ENCODE data around the gene HOXB6. TPM values are rescaled to one million over a fixed set of nuclear protein-coding genes. Genes with fewer than 3 reads are reported as not detected.

HOXB6 gene
- total RNA-seq, 1 donor from 2014 or later = 1.9 TPM

DNA sequence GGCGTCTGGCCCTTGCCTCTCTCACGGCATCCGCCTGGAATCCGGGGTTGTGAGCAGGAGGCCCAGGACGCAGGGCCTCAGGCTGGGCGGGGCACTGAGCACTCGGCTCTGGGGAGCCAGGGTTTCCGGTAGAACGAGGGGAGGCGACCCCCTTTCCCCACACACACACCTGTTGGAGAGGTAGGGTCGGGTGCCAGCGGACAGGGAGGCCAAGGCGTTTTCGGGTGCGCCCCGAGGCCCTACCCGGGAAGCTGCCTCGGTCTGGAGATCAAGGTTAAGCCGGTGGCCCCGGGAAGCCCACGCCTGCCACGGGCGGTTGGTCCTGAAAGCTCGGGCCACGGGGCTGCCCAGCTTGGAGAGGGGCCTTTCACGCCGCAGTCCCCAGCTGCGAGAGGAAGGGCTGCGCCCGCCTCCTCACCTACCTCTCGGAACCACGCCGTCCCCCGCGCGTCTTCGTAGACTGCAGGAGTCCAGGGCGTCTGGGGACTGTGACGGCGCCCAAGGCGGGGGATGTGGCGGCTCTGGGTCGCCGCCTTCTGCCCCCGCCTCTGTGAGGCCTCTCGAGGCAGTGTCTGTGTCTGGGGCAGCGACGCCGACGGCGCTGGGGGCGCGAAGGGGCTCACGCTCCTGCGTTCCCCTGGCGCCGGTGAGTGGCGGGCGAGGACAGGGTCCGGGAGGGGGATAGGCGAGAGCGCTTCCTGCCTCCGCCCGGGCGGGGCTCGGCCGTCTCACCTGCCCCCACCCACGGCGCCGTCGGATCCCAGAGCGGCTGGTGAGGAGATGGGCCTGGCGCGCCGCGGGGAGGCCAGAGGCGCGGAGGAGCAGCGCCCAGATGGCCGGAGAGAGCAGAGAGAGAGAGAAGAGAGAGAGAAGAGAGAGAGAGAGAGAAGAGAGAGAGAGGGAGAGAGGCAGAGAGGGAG lies 41.7 kb upstream of the HOXB6 start:
- Mint-ChIP-seq H3K4me1 (ENCODE audit: unreplicated experiment) (peaks cover 5% of the 10 kb centered on the region), H3K9me3 (ENCODE audit: unreplicated experiment) (no peaks in the 10 kb centered on the region), H3K4me3 (ENCODE audit: unreplicated experiment) (no peak overlapping the region), H3K36me3 (ENCODE audit: low read depth, unreplicated experiment) (no peaks in the 10 kb centered on the region), H3K27ac (ENCODE audit: unreplicated experiment) (no peak overlapping the region), H3K27me3 (ENCODE audit: unreplicated experiment) (peaks cover 33% of the 10 kb centered on the region)
- TF ChIP-seq, protein P1, sequence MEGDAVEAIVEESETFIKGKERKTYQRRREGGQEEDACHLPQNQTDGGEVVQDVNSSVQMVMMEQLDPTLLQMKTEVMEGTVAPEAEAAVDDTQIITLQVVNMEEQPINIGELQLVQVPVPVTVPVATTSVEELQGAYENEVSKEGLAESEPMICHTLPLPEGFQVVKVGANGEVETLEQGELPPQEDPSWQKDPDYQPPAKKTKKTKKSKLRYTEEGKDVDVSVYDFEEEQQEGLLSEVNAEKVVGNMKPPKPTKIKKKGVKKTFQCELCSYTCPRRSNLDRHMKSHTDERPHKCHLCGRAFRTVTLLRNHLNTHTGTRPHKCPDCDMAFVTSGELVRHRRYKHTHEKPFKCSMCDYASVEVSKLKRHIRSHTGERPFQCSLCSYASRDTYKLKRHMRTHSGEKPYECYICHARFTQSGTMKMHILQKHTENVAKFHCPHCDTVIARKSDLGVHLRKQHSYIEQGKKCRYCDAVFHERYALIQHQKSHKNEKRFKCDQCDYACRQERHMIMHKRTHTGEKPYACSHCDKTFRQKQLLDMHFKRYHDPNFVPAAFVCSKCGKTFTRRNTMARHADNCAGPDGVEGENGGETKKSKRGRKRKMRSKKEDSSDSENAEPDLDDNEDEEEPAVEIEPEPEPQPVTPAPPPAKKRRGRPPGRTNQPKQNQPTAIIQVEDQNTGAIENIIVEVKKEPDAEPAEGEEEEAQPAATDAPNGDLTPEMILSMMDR (IDR thresholded peaks at IDR 0.05; ENCODE audit: unreplicated experiment) = no peak
- DNase-seq (ENCODE audit: low spot score) = no peak

DNA sequence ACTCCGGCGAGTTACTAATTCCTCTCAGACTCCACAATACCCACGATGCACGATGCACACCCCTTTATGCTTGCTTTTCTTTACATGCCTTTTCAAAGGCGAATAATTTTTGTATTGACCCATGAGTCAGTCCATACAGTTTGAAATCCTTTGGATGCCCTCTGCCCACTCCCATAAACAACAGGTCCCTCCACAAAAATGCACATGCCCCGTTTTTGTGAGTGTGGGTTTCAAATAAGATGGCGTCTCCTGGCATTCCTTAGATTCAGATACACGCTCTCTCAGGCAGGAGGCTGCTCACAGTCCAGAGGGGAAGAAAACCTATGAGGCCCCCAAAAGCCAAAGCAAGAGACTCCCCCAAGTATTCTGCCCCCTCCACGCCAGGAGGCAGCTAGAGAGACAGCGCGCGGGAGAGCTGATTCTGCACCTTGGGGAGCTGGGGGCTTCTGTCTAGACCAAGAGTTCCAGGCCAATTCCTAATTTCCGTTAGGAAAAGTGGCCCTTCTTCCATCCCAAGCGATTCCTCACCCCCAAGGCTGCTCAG lies 40.9 kb upstream of the HOXB6 start:
- H3K4me1 Mint-ChIP-seq (ENCODE audit: unreplicated experiment) = peaks cover 5% of the 10 kb centered on the region
- peaks cover 36% of the 10 kb centered on the region for H3K27me3 Mint-ChIP-seq (ENCODE audit: unreplicated experiment)
- H3K9me3 Mint-ChIP-seq (ENCODE audit: unreplicated experiment) = no peaks in the 10 kb centered on the region
- no peak for DNase-seq (ENCODE audit: low spot score)
- peak overlapping the region; percentile 63 for H3K4me3 Mint-ChIP-seq (ENCODE audit: unreplicated experiment)
- no peak overlapping the region for H3K27ac Mint-ChIP-seq (ENCODE audit: unreplicated experiment)
- H3K36me3 Mint-ChIP-seq (ENCODE audit: low read depth, unreplicated experiment) = no peaks in the 10 kb centered on the region
- TF ChIP-seq, protein P1 (IDR thresholded peaks at IDR 0.05; ENCODE audit: unreplicated experiment) = no peak

DNA sequence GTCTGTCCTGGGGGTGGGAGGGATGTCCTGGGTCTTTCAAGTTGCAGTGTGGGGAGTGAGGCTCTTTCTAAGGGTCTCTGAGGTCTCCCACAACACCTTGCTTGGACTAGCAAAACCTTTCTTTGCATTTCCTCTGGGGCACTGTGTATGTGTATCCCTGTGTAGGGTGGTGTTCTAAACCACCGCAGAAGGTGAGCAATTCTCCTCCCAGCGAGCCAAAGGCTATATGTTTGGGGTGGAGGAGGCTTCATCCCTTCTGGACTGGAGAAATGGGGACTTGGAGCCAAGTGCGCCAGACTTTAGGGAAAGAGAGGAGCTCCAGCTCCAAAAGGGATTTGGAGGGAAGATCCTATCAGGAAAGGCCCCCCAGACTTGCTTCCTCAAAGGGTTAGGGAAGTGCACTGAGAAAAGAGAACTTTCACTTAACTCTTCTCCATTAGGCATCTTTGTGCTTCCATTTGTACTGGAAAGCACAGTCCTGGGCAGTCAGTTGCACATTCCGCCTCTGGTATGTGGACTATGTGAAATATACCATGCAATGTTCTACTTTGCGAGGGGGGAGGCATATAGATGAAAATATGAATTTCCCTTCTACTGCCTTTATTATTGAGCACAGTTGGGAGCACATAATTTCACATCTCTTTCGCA lies 40.2 kb upstream of the HOXB6 start:
- H3K27me3 Mint-ChIP-seq (ENCODE audit: unreplicated experiment) = peaks cover 35% of the 10 kb centered on the region
- H3K4me3 Mint-ChIP-seq (ENCODE audit: unreplicated experiment) = no peak overlapping the region
- no peaks in the 10 kb centered on the region for H3K36me3 Mint-ChIP-seq (ENCODE audit: low read depth, unreplicated experiment)
- H3K4me1 Mint-ChIP-seq (ENCODE audit: unreplicated experiment) = peaks cover 5% of the 10 kb centered on the region
- no peaks in the 10 kb centered on the region for H3K9me3 Mint-ChIP-seq (ENCODE audit: unreplicated experiment)
- DNase-seq (ENCODE audit: low spot score) = no peak
- no peak overlapping the region for H3K27ac Mint-ChIP-seq (ENCODE audit: unreplicated experiment)
- TF ChIP-seq, protein P1 (IDR thresholded peaks at IDR 0.05; ENCODE audit: unreplicated experiment) = no peak

DNA sequence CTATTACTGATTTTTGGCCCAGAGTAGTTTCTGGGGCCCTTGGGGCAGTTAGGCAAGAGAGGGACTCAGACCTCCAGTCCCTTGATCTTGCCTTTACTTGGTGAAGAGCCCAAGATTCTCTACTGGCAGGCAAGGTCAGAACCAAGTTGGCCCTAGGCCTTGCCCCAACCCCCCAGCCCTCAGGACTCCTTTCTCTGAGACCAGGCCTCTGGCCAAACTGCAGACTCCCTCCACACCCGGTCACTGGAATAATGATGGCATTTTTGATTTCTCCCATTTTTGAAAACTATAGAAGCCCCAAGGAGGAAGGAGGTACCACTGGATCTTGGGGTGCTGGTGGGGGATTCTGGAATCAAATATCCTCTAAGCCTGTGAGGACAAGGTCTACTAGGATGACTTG lies 39.4 kb upstream of the HOXB6 start:
- Mint-ChIP-seq H3K4me1 (ENCODE audit: unreplicated experiment) (peaks cover 5% of the 10 kb centered on the region), H3K9me3 (ENCODE audit: unreplicated experiment) (no peaks in the 10 kb centered on the region), H3K27me3 (ENCODE audit: unreplicated experiment) (peaks cover 36% of the 10 kb centered on the region), H3K4me3 (ENCODE audit: unreplicated experiment) (no peak overlapping the region), H3K36me3 (ENCODE audit: low read depth, unreplicated experiment) (no peaks in the 10 kb centered on the region), H3K27ac (ENCODE audit: unreplicated experiment) (peak overlapping the region; percentile 5)
- DNase-seq (ENCODE audit: low spot score) = no peak
- TF ChIP-seq, protein P1 (IDR thresholded peaks at IDR 0.05; ENCODE audit: unreplicated experiment) = no peak

DNA sequence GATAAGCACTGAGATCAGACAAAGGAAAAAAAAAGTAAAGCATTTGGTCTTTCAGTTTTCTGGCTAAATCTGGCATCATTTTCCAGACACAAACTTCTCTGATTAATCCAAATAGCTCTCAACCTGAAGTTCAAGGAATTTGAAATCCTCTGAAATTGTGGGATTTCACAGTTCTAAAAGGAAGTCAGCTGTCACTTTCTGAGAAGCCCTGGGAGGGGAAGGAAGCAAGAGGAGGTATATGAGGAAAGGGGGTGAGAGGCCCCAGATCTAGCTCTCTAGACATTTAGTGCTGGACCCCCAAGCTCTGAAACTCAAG lies 38.9 kb upstream of the HOXB6 start:
- Mint-ChIP-seq H3K4me1 (ENCODE audit: unreplicated experiment) (peaks cover 5% of the 10 kb centered on the region), H3K9me3 (ENCODE audit: unreplicated experiment) (no peaks in the 10 kb centered on the region), H3K4me3 (ENCODE audit: unreplicated experiment) (no peak overlapping the region), H3K36me3 (ENCODE audit: low read depth, unreplicated experiment) (no peaks in the 10 kb centered on the region), H3K27me3 (ENCODE audit: unreplicated experiment) (peaks cover 36% of the 10 kb centered on the region), H3K27ac (ENCODE audit: unreplicated experiment) (no peak overlapping the region)
- no peak for DNase-seq (ENCODE audit: low spot score)
- TF ChIP-seq, protein P1 (IDR thresholded peaks at IDR 0.05; ENCODE audit: unreplicated experiment) = no peak

Measured in endothelial cell (in vitro differentiated cells).